ENCODE data around the gene CFAP47. TPM values are rescaled to one million over a fixed set of nuclear protein-coding genes. Genes with fewer than 3 reads are reported as not detected.

The CFAP47 gene
- total and polyA plus RNA-seq, 2 of the 8 experiments (the other 6 are each of a cell fraction or from before 2014, with no cell fraction given), result 0.04 TPM; not detected in 1

DNA sequence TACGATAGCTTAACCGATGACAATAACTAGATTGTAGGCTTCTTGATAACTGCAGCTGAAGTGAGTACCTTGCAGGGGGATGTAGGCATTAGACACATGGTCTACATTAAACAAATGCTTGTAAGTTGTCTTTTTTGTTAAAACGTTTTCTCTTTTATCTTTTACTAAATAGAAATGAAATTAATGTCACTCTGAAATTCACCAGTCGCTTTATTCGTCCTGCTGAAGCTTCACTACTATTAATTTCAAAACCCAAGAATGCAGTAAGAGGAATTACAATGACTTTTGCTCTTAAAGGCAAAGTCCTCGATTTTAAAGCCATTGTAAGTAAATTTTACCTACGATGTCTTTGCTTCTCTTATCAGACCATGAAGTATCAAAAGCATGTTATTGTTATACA lies 239.7 kb downstream of the CFAP47 start (continued):
- TF ChIP-seq, protein P1, sequence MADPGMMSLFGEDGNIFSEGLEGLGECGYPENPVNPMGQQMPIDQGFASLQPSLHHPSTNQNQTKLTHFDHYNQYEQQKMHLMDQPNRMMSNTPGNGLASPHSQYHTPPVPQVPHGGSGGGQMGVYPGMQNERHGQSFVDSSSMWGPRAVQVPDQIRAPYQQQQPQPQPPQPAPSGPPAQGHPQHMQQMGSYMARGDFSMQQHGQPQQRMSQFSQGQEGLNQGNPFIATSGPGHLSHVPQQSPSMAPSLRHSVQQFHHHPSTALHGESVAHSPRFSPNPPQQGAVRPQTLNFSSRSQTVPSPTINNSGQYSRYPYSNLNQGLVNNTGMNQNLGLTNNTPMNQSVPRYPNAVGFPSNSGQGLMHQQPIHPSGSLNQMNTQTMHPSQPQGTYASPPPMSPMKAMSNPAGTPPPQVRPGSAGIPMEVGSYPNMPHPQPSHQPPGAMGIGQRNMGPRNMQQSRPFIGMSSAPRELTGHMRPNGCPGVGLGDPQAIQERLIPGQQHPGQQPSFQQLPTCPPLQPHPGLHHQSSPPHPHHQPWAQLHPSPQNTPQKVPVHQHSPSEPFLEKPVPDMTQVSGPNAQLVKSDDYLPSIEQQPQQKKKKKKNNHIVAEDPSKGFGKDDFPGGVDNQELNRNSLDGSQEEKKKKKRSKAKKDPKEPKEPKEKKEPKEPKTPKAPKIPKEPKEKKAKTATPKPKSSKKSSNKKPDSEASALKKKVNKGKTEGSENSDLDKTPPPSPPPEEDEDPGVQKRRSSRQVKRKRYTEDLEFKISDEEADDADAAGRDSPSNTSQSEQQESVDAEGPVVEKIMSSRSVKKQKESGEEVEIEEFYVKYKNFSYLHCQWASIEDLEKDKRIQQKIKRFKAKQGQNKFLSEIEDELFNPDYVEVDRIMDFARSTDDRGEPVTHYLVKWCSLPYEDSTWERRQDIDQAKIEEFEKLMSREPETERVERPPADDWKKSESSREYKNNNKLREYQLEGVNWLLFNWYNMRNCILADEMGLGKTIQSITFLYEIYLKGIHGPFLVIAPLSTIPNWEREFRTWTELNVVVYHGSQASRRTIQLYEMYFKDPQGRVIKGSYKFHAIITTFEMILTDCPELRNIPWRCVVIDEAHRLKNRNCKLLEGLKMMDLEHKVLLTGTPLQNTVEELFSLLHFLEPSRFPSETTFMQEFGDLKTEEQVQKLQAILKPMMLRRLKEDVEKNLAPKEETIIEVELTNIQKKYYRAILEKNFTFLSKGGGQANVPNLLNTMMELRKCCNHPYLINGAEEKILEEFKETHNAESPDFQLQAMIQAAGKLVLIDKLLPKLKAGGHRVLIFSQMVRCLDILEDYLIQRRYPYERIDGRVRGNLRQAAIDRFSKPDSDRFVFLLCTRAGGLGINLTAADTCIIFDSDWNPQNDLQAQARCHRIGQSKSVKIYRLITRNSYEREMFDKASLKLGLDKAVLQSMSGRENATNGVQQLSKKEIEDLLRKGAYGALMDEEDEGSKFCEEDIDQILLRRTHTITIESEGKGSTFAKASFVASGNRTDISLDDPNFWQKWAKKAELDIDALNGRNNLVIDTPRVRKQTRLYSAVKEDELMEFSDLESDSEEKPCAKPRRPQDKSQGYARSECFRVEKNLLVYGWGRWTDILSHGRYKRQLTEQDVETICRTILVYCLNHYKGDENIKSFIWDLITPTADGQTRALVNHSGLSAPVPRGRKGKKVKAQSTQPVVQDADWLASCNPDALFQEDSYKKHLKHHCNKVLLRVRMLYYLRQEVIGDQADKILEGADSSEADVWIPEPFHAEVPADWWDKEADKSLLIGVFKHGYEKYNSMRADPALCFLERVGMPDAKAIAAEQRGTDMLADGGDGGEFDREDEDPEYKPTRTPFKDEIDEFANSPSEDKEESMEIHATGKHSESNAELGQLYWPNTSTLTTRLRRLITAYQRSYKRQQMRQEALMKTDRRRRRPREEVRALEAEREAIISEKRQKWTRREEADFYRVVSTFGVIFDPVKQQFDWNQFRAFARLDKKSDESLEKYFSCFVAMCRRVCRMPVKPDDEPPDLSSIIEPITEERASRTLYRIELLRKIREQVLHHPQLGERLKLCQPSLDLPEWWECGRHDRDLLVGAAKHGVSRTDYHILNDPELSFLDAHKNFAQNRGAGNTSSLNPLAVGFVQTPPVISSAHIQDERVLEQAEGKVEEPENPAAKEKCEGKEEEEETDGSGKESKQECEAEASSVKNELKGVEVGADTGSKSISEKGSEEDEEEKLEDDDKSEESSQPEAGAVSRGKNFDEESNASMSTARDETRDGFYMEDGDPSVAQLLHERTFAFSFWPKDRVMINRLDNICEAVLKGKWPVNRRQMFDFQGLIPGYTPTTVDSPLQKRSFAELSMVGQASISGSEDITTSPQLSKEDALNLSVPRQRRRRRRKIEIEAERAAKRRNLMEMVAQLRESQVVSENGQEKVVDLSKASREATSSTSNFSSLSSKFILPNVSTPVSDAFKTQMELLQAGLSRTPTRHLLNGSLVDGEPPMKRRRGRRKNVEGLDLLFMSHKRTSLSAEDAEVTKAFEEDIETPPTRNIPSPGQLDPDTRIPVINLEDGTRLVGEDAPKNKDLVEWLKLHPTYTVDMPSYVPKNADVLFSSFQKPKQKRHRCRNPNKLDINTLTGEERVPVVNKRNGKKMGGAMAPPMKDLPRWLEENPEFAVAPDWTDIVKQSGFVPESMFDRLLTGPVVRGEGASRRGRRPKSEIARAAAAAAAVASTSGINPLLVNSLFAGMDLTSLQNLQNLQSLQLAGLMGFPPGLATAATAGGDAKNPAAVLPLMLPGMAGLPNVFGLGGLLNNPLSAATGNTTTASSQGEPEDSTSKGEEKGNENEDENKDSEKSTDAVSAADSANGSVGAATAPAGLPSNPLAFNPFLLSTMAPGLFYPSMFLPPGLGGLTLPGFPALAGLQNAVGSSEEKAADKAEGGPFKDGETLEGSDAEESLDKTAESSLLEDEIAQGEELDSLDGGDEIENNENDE (IDR thresholded peaks at IDR 0.05; ENCODE audit: insufficient replicate concordance, low read length), result no peak
- TF ChIP-seq TAF1 (IDR thresholded peaks at IDR 0.05; ENCODE audit: low read depth, low read length) (no peak), HDAC6 (IDR thresholded peaks at IDR 0.05; ENCODE audit: low read depth, low read length) (no peak), EP300 (IDR thresholded peaks at IDR 0.05; ENCODE audit: borderline replicate concordance in 1 of 2, low read depth in 2 of 2, low read length in 2 of 2) (no peak)

All from H1 (cell line).